ENCODE data around the gene PATL1.

DNA sequence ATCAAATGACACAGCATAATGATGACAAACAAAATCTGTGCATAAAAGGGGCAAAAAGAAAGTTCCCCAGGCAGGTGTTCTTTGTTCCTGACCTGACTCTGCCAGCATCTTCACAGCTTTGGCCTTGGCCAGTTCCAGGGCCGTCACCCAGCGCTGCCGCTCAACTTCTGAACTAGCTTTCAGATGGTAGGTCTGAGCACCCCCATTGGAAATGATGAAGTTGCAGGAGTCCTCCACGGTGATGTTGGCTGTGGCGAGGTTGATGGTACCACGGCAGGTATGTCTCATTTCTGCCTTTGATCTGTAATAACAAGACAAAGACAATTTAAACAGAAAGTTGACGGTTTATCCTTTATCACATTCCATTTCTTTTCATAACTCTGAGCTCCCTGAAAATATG, 58.5 kb downstream of the PATL1 start:
- no peak for TF ChIP-seq EZH2phosphoT487 (IDR thresholded peaks at IDR 0.05; ENCODE audit: insufficient read depth, low read depth)
- no peak for TF ChIP-seq EZH2 (IDR thresholded peaks at IDR 0.05; ENCODE audit: insufficient read depth, poor library complexity, severe bottlenecking)
